C4-2B (cell line): ENCODE measurements around the gene RAB3D.
"Not testable (repeated sequence)": the region's sequence is repeated elsewhere in the genome, so short reads cannot be mapped to it uniquely, and the experiment has no call there.

Experiments used
- H3K27ac ChIP-seq: fragments of 450-650 bp; 2 replicates; pipeline ENCODE4 v1.5.1; 2017
- ZFX ChIP-seq: fragments of 450-650 bp; IDR thresholded peaks from 2 replicates; pipeline ENCODE4 v1.6.1; 2017
- TF ChIP-seq, protein P1 (sequence below): fragments of 450-650 bp; conservative IDR thresholded peaks from 2 replicates; pipeline ENCODE4 v1.5.1; 2017; ENCODE audit warnings: mild to moderate bottlenecking

RAB3D gene

GRCh38 chr19:11355160-11356073 lies 16.0 kb upstream of the RAB3D start, which contains the start of gene PLPPR2:
TSS of gene PLPPR2 (plus strand) at chr19:11355432. CDS start at chr19:11357674, 2,242 bp downstream.
- TF ChIP-seq, protein P1, sequence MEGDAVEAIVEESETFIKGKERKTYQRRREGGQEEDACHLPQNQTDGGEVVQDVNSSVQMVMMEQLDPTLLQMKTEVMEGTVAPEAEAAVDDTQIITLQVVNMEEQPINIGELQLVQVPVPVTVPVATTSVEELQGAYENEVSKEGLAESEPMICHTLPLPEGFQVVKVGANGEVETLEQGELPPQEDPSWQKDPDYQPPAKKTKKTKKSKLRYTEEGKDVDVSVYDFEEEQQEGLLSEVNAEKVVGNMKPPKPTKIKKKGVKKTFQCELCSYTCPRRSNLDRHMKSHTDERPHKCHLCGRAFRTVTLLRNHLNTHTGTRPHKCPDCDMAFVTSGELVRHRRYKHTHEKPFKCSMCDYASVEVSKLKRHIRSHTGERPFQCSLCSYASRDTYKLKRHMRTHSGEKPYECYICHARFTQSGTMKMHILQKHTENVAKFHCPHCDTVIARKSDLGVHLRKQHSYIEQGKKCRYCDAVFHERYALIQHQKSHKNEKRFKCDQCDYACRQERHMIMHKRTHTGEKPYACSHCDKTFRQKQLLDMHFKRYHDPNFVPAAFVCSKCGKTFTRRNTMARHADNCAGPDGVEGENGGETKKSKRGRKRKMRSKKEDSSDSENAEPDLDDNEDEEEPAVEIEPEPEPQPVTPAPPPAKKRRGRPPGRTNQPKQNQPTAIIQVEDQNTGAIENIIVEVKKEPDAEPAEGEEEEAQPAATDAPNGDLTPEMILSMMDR = no peak
- TF ChIP-seq ZFX = no peak
- H3K27ac ChIP-seq = peak within 1 kb of the TSS; percentile 72

- H3K27ac ChIP-seq = not testable (repeated sequence)
Observed at GRCh38 chr19:11354102-11354501, 14.6 kb upstream of the RAB3D start.

- TF ChIP-seq ZFX = no peak
- TF ChIP-seq, protein P1 = no peak
- H3K27ac ChIP-seq = no peak overlapping the region
Observed at GRCh38 chr19:11349171-11349570, 9.7 kb upstream of the RAB3D start.

- peak overlapping the region; percentile 91 for H3K27ac ChIP-seq
- TF ChIP-seq, protein P1 = no peak
Observed at GRCh38 chr19:11347546-11348039, 8.1 kb upstream of the RAB3D start.

GRCh38 chr19:11346104-11346940 lies 6.9 kb upstream of the RAB3D start, which contains the start of the genes CCDC159 and TMEM205:
TSS of gene CCDC159 (plus strand) at chr19:11346519. CDS start at chr19:11346607, 88 bp downstream.
TSS of gene TMEM205 (minus strand) at chr19:11346268. CDS start at chr19:11345619, 649 bp downstream.
- TF ChIP-seq, protein P1 = no peak
- no peak for TF ChIP-seq ZFX
- H3K27ac ChIP-seq = peak within 1 kb of the TSS; percentile 91

DNA sequence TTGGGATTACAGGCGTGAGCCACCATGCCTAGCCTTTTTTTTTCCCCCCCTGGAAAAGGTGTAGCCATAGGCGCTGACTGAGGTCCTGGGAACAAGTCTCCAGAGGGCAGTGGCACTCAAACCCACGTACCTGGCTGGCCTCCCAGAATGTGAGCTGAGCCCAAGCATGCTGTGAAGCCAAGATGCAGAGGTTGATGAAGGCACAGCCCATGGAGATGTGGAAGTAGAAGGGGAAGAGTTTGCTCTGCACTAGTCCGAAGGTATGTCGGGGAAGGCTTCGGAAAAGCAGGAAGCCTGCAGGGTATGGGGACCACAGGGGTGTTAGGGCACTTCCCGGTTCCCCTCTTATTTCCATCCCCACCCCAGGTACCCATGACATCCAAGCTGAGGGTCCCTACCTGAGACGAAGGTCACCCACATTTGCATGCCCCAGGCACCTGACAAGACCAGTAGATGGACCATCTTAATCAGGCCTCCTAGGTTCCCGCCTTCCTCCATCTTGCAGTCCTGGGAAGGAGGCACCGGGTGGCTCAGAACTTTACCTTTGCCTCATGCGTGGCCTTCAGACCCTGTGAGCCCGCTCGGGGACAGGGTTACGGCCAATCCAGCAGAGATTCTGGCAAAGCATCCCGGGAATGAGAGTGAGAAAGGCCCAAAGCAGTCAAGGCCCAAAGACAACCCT lies 5.8 kb upstream of the RAB3D start:
- TF ChIP-seq, protein P1 = no peak
- no peak for TF ChIP-seq ZFX
- H3K27ac ChIP-seq = peak overlapping the region; percentile 91

GRCh38 chr19:11342429-11342828 lies 3.0 kb upstream of the RAB3D start:
- peak overlapping the region; percentile 91 for H3K27ac ChIP-seq
- TF ChIP-seq ZFX = no peak
- TF ChIP-seq, protein P1 = no peak

DNA sequence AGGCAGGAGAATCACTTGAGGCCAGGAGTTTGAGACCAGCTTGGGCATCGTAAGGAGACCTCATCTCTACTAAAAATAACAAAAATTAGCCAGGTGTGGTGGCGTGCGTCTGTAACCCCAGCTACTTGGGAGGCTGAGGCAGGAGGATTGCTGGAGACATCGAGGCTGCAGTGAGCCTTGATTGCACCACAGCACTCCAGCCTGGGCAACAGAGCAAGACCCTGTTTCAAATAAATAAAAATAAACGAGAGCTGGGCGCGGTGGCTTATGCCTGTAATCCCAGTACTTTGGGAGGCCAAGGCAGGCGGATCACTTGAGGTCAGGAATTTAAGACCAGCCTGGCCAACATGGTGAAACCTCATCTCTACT lies 626 bp upstream of the RAB3D start:
- peak overlapping the region; percentile 99 for H3K27ac ChIP-seq
